Right ventricle myocardium inferior (tissue), 1 donor: Measurements from ENCODE around the gene MAGI2. TPM values are rescaled to one million over a fixed set of nuclear protein-coding genes. Genes with fewer than 3 reads are reported as not detected.
"Not testable (repeated sequence)": the region's sequence is repeated elsewhere in the genome, so short reads cannot be mapped to it uniquely, and the experiment has no call there.

Experiments used
- ATAC-seq: fragments of 200-7000 bp; cut with Tn5 transposase; one replicate; pipeline ENCODE4 v1.9.1; 2020; ENCODE audit warnings: mild to moderate bottlenecking, moderate library complexity
- DNase-seq: peaks from one replicate; pipeline ENCODE4 v3.0.0; 2021; ENCODE audit errors: missing footprints
- intact Hi-C: fragments of 100-400 bp; cut with DNase I; formaldehyde crosslinking; loops from one replicate; pipeline ENCODE4 v1.11.0; 2022
- total RNA-seq: library from RNA; stranded (reverse); fragmentation: NEBNext Ultra II Directional; extraction: Animal tissue kit (Norgen Biotek cat#: 25700); gene quantifications from one replicate; pipeline ENCODE4 v1.2.1, GENCODE V29; 2021
- donor health status: DM: no; HTN: yes; CAD: no; lungs with severe emphysema.

MAGI2 gene
- total RNA-seq, 1 donor from 2014 or later = 3.1 TPM

- DNase-seq (no peak), ATAC-seq (no peak)
- intact Hi-C loops = no loop called here
These were observed 1451.4 kb downstream of the MAGI2 start for GRCh38 chr7:78002021-78002420.

GRCh38 chr7:77999168-77999567 is 1454.3 kb downstream of the MAGI2 start:
- intact Hi-C loops, DNase-seq, ATAC-seq: not testable (repeated sequence)

GRCh38 chr7:77995717-77996116 is 1457.8 kb downstream of the MAGI2 start:
- no peak for ATAC-seq
- intact Hi-C loops = no loop called here
- DNase-seq = no peak

GRCh38 chr7:77993838-77994237 is 1459.6 kb downstream of the MAGI2 start:
- intact Hi-C loops = no loop called here
- ATAC-seq (no peak), DNase-seq (no peak)

GRCh38 chr7:77991656-77992055 is 1461.8 kb downstream of the MAGI2 start:
- DNase-seq (no peak), ATAC-seq (no peak)
- intact Hi-C loops = no loop called here

- intact Hi-C loops = no loop called here
- DNase-seq (no peak), ATAC-seq (no peak)
These were observed 1463.4 kb downstream of the MAGI2 start for GRCh38 chr7:77989981-77990566.

GRCh38 chr7:77985974-77986339 is 1467.5 kb downstream of the MAGI2 start:
- ATAC-seq = no peak
- intact Hi-C loops = no loop called here
- DNase-seq = no peak

- no peak for ATAC-seq
- DNase-seq = no peak
- intact Hi-C loops = no loop called here
These were observed 1468.1 kb downstream of the MAGI2 start for GRCh38 chr7:77985232-77985973.

GRCh38 chr7:77983973-77984372 is 1469.5 kb downstream of the MAGI2 start:
- ATAC-seq (no peak), DNase-seq (no peak)
- intact Hi-C loops = no loop called here

- ATAC-seq (no peak), DNase-seq (no peak)
These were observed 1470.4 kb downstream of the MAGI2 start for GRCh38 chr7:77982926-77983550.

GRCh38 chr7:77980087-77980713 is 1473.3 kb downstream of the MAGI2 start:
- intact Hi-C loops = no loop called here
- no peak for ATAC-seq
- no peak for DNase-seq

More at GRCh38 chr7:77982926-77983550, 1470.4 kb downstream of the MAGI2 start:
- intact Hi-C loops = no loop called here

GRCh38 chr7:77979219-77979618 is 1474.2 kb downstream of the MAGI2 start:
- no peak for DNase-seq
- intact Hi-C loops = no loop called here
- no peak for ATAC-seq

GRCh38 chr7:77975672-77976480 is 1477.6 kb downstream of the MAGI2 start:
- ATAC-seq = no peak
- intact Hi-C loops = no loop called here

GRCh38 chr7:77971726-77972125 is 1481.7 kb downstream of the MAGI2 start:
- intact Hi-C loops = no loop called here
- DNase-seq (no peak), ATAC-seq (no peak)

More at GRCh38 chr7:77975672-77976480, 1477.6 kb downstream of the MAGI2 start:
- DNase-seq = no peak

GRCh38 chr7:77967429-77967828 is 1486.0 kb downstream of the MAGI2 start:
- intact Hi-C loops = no loop called here
- ATAC-seq = no peak

More at GRCh38 chr7:77967429-77967828, 1486.0 kb downstream of the MAGI2 start:
- no peak for DNase-seq
